Natural killer cell (primary cell): ENCODE measurements around the gene HPSE2. TPM values are rescaled to one million over a fixed set of nuclear protein-coding genes. Genes with fewer than 3 reads are reported as not detected.
"Not testable (repeated sequence)": the region's sequence is repeated elsewhere in the genome, so short reads cannot be mapped to it uniquely, and the experiment has no call there.

ENCODE experiments used
- ATAC-seq, 3 donors: fragments of 150-1000 bp in 2 of 3; fragments of 200-7000 bp in 1 of 3; cut with Tn5 transposase; 1 replicate in 1 of 3; 2 replicates in 2 of 3; pipeline ENCODE4 v1.10.0; 2021; ENCODE audit warnings: mild to moderate bottlenecking in 2 of 3, moderate library complexity in 2 of 3
- DNase-seq, 2 donors: peaks; one replicate each; pipeline versions ENCODE4 v3.0.0 to v3.0.0-alpha.2; 2013 to 2021; ENCODE audit warnings: mixed read lengths in 1 of 2
- H3K27ac ChIP-seq: one replicate; pipeline ENCODE4 v1.5.1; 2013; ENCODE audit warnings: mild to moderate bottlenecking, low read length
- H3K27me3 ChIP-seq: one replicate; pipeline ENCODE4 v1.6.1; 2013; ENCODE audit warnings: low read length; ENCODE audit not compliant: control insufficient read depth, insufficient read depth
- H3K36me3 ChIP-seq: one replicate; pipeline ENCODE4 v1.6.1; 2013; ENCODE audit warnings: low read length; ENCODE audit not compliant: control insufficient read depth, insufficient read depth
- H3K4me1 ChIP-seq: one replicate; pipeline ENCODE4 v1.6.1; 2013; ENCODE audit warnings: low read length; ENCODE audit not compliant: control insufficient read depth, insufficient read depth
- H3K4me3 ChIP-seq: one replicate; pipeline ENCODE4 v1.5.1; 2013; ENCODE audit warnings: low read length
- H3K9me3 ChIP-seq: one replicate; pipeline ENCODE4 v1.6.1; 2013; ENCODE audit warnings: low read length; ENCODE audit not compliant: control insufficient read depth, insufficient read depth
- H3K27ac Mint-ChIP-seq, 2 donors: one replicate each; pipeline ENCODE4 v1.8.0; 2022; ENCODE audit warnings: mild to moderate bottlenecking in 2 of 2, mixed read lengths in 2 of 2, moderate library complexity in 1 of 2
- H3K27me3 Mint-ChIP-seq, 2 donors: one replicate each; pipeline ENCODE4 v1.8.0; 2022; ENCODE audit warnings: low read depth in 2 of 2, mixed read lengths in 2 of 2
- H3K36me3 Mint-ChIP-seq: one replicate; pipeline ENCODE4 v1.8.0; 2022; ENCODE audit warnings: mixed read lengths
- H3K4me1 Mint-ChIP-seq, 2 donors: one replicate each; pipeline ENCODE4 v1.8.0; 2022; ENCODE audit warnings: mixed read lengths in 2 of 2
- H3K4me3 Mint-ChIP-seq: one replicate; pipeline ENCODE4 v1.8.0; 2022; ENCODE audit warnings: mild to moderate bottlenecking, moderate library complexity, mixed read lengths
- H3K9me3 Mint-ChIP-seq, 2 donors: one replicate each; pipeline ENCODE4 v1.8.0; 2022; ENCODE audit warnings: mixed read lengths in 2 of 2
- CTCF ChIP-seq: fragments of 200-600 bp; IDR thresholded peaks from one replicate; pipeline ENCODE4 v1.8.0; 2022; ENCODE audit warnings: antibody characterized with exemption
- WGBS: methylation state at CpG from one replicate; pipeline ENCODE4 v1.1.7; 2013; ENCODE audit warnings: missing lambda C conversion rate; ENCODE audit not compliant: insufficient coverage; 5-methylcytosine and 5-hydroxymethylcytosine counted together
- intact Hi-C: fragments of 100-400 bp; cut with micrococcal nuclease; formaldehyde crosslinking; loops from one replicate; pipeline ENCODE4 v1.14.2; 2022
- total RNA-seq, 4 donors: library from RNA; stranded (reverse); fragments of 120-200 nt in 1 of 4; gene quantifications; one replicate each; pipeline versions ENCODE4 v1.2.3 to v1.2.4, GENCODE V29; 2013 to 2022

Gene HPSE2
- total RNA-seq, 3 donors from 2014 or later (not counting 1 experiment from before 2014, with no cell fraction given) = not detected

DNA sequence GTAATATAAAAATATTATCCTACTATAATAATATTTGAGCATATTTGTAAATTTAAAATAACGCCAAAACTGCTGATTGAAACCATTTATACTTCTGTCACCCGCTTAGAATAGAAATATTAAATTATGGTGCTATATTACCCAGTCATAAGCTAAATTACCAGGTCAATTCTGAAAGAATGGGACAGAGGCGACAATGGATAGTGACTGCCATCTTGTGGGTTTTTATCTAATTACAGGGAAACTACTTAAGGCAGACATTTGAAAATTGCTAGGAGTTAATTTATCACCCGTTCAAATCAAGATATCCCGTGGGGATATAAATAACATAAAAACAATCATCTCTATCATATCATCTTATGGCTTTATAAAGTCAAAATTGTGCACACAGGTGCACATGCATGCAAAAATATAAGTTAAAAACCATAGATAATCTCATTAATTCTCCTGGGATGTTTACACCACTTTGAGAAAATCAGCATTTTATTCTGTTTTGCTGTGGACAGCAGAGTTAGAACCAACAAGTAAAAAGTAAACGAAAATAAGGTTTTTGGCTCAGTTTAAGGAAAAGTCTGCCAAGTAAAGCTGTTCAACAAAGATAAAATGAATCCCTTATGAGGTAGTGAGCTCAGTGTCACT lies 41.3 kb upstream of the HPSE2 start:
- DNase-seq = peak in 1 of 2 donors; percentile 4
- peaks cover 2 to 14% of the 10 kb centered on the region in 2 donors for H3K27me3 Mint-ChIP-seq
- Histone ChIP-seq H3K4me3 (no peak overlapping the region), H3K27me3 (peaks cover 7% of the 10 kb centered on the region), H3K36me3 (no peaks in the 10 kb centered on the region), H3K27ac (no peak overlapping the region), H3K4me1 (no peaks in the 10 kb centered on the region), H3K9me3 (no peaks in the 10 kb centered on the region)
- H3K4me1 Mint-ChIP-seq = no peaks in the 10 kb centered on the region
- ATAC-seq = no peak
- no peak overlapping the region for H3K27ac Mint-ChIP-seq
- 10% methylated on average over 1 of the region's 6 CpGs for WGBS
- H3K4me3 Mint-ChIP-seq = no peak overlapping the region
- H3K36me3 Mint-ChIP-seq = no peaks in the 10 kb centered on the region
- no peaks in the 10 kb centered on the region for H3K9me3 Mint-ChIP-seq
- TF ChIP-seq CTCF = no peak
- intact Hi-C loops = no loop called here

DNA sequence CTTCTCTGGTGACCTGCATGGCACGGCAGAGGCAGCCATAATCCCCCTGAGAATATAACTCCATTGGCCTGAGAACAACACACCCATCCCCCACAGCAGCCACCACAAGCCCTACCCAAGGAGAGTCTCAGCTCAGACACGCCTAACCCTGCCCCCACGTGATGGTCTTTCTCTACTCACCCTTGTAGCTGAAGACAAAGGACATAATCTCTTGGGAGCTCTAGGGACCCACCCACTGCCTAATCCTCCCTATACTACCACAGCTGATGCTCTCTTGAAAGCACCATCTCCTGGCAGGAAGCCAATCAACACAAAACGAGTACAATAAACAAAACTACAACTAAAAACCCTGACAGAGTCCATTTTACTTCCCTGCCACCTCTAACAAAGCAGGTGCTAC lies 30.7 kb upstream of the HPSE2 start:
- DNase-seq (no peak), ATAC-seq (no peak)
- Mint-ChIP-seq H3K4me1 (no peaks in the 10 kb centered on the region), H3K36me3 (no peaks in the 10 kb centered on the region), H3K9me3 (peaks cover 0 to 8% of the 10 kb centered on the region in 2 donors), H3K27ac (no peak overlapping the region), H3K4me3 (no peak overlapping the region), H3K27me3 (peaks cover 0 to 2% of the 10 kb centered on the region in 2 donors)
- no peaks in the 10 kb centered on the region for H3K4me1 ChIP-seq
- no peak for TF ChIP-seq CTCF
- H3K4me3 ChIP-seq = no peak overlapping the region
- no peak overlapping the region for H3K27ac ChIP-seq
- peaks cover 3% of the 10 kb centered on the region for H3K9me3 ChIP-seq
- intact Hi-C loops = no loop called here
- H3K27me3 ChIP-seq = no peaks in the 10 kb centered on the region
- 63% methylated on average over 4 of the region's 4 CpGs for WGBS
- H3K36me3 ChIP-seq = no peaks in the 10 kb centered on the region

GRCh38 chr10:99248824-99249223 lies 13.2 kb upstream of the HPSE2 start:
- Mint-ChIP-seq H3K27ac (no peak overlapping the region), H3K4me3 (no peak overlapping the region), H3K4me1 (no peaks in the 10 kb centered on the region), H3K9me3 (peaks cover 0 to 2% of the 10 kb centered on the region in 2 donors), H3K36me3 (no peaks in the 10 kb centered on the region), H3K27me3 (peaks cover 0 to 24% of the 10 kb centered on the region in 2 donors)
- intact Hi-C loops = no loop called here
- no peak overlapping the region for H3K27ac ChIP-seq
- ATAC-seq (no peak), DNase-seq (no peak)
- H3K27me3 ChIP-seq = no peaks in the 10 kb centered on the region
- 43% methylated on average over 2 of the region's 2 CpGs for WGBS
- peaks cover 5% of the 10 kb centered on the region for H3K9me3 ChIP-seq
- H3K4me3 ChIP-seq = no peak overlapping the region
- no peaks in the 10 kb centered on the region for H3K4me1 ChIP-seq
- H3K36me3 ChIP-seq = no peaks in the 10 kb centered on the region
- no peak for TF ChIP-seq CTCF

DNA sequence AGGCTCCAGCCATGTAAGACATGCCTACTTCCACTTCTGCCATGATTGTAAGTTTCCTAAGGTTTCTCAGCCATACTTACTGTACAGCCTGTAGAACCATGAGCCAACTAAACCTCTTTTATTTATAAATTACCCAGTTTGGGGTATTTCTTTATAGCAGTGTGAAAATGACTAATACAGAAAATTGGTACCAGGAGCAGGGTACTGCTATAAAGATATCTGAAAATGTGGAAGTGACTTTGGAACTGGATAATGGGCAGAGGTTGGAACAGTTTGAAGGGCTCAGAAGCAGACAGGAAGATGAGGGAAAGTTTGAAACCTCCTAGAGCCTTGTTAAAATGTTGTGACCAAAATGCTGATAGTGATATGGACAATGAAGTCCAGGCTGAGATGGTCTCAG lies 12.2 kb upstream of the HPSE2 start:
- H3K4me3 Mint-ChIP-seq, H3K4me1 ChIP-seq, H3K9me3 Mint-ChIP-seq, H3K36me3 ChIP-seq, H3K9me3 ChIP-seq, H3K36me3 Mint-ChIP-seq, ATAC-seq, H3K27ac Mint-ChIP-seq, H3K4me1 Mint-ChIP-seq, DNase-seq, H3K4me3 ChIP-seq, H3K27ac ChIP-seq, H3K27me3 ChIP-seq, intact Hi-C loops: not testable (repeated sequence)
- peaks cover 0 to 24% of the 10 kb centered on the region in 2 donors for H3K27me3 Mint-ChIP-seq
